Uterus (tissue), 2 donors: ENCODE results near the gene BMP2K.

Experiments
- CTCF ChIP-seq, 4 experiments: fragments of 200-600 bp in 2 of 4; fragments of 450-650 bp in 2 of 4; sonication (generic) in 2 of 4; IDR thresholded peaks; one replicate each; pipeline ENCODE4 v1.5.1; 2016 to 2019; ENCODE audit warnings: antibody characterized with exemption in 4 of 4, mild to moderate bottlenecking in 2 of 4, moderate library complexity in 1 of 4
- POLR2A ChIP-seq, 2 donors: fragments of 450-650 bp; IDR thresholded peaks; one replicate each; pipeline ENCODE4 v1.6.1; 2016; ENCODE audit warnings: antibody characterized with exemption in 2 of 2, mild to moderate bottlenecking in 1 of 2, moderate library complexity in 1 of 2

GRCh38 chr4:78788007-78788889, 12.1 kb downstream of the BMP2K start:
- TF ChIP-seq CTCF (IDR thresholded peaks at IDR 0.05) (no peak), POLR2A (IDR thresholded peaks at IDR 0.05) (no peak)
